Osteocyte (in vitro differentiated cells): ENCODE data around the gene MMD. TPM values are rescaled to one million over a fixed set of nuclear protein-coding genes. Genes with fewer than 3 reads are reported as not detected.
"Not testable (repeated sequence)": the region's sequence is repeated elsewhere in the genome, so short reads cannot be mapped to it uniquely, and the experiment has no call there.

Source experiments
- DNase-seq: peaks from one replicate; pipeline ENCODE4 v3.0.0; 2021; ENCODE audit warnings: mixed read lengths; ENCODE audit not compliant: unreplicated experiment; ENCODE audit errors: extremely low spot score
- H3K27ac Mint-ChIP-seq: one replicate; pipeline ENCODE4 v1.8.0; 2021; ENCODE audit warnings: mild to moderate bottlenecking, mixed read lengths; ENCODE audit not compliant: unreplicated experiment
- H3K27me3 Mint-ChIP-seq: one replicate; pipeline ENCODE4 v1.8.0; 2021; ENCODE audit warnings: mixed read lengths; ENCODE audit not compliant: unreplicated experiment
- H3K36me3 Mint-ChIP-seq: one replicate; pipeline ENCODE4 v1.8.0; 2021; ENCODE audit warnings: mixed read lengths; ENCODE audit not compliant: unreplicated experiment
- H3K4me1 Mint-ChIP-seq: one replicate; pipeline ENCODE4 v1.8.0; 2021; ENCODE audit warnings: mixed read lengths; ENCODE audit not compliant: unreplicated experiment
- H3K4me3 Mint-ChIP-seq: one replicate; pipeline ENCODE4 v1.8.0; 2021; ENCODE audit warnings: mild to moderate bottlenecking, moderate library complexity, mixed read lengths; ENCODE audit not compliant: unreplicated experiment
- H3K9me3 Mint-ChIP-seq: one replicate; pipeline ENCODE4 v1.8.0; 2021; ENCODE audit warnings: mixed read lengths; ENCODE audit not compliant: unreplicated experiment
- total RNA-seq: library from RNA; stranded (reverse); gene quantifications from 2 replicates; pipeline ENCODE4 v1.2.1, GENCODE V29; 2021
- TF ChIP-seq, protein P1 (sequence below): fragments of 200-600 bp; sonication (generic); IDR thresholded peaks from 2 replicates; pipeline ENCODE4 v1.5.0; 2021; ENCODE audit warnings: antibody characterized with exemption, mild to moderate bottlenecking, moderate library complexity

Gene MMD
- total RNA-seq, 1 donor from 2014 or later: 10.3 TPM

DNA sequence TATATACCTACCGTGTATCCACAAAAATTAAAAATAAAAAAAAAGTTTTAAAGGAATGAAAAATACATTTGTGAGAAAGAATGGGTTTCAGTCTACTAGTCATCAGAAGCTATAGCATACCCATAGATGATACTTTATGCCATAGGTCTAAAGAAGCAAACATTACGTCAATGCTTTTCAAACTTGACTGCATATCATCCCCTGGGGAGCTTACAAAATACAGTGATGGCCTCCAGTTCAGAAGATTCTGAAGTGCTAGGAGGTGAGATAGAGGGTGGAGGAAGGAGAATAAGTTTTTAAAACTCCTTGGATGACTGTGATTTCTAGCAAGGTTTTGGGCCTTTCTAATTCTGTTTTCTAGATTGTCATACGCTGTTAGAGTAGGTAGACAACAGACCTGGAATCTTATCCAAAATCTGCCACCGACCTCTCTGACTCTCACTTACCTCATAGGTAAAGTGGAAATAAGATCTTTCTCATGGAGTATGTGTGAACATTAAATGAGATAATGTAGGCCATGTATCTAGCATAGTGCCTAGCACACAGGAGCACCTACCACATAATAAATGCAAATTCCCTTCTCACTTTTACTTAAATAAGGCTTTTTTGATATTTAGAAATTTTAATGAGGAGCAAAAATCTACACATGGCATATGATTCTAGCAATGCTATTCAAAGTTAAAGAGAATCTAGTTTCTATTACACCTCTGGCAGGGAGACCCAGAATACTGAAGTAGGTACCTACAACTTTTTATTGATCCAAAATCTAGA lies 12.4 kb downstream of the MMD start:
- TF ChIP-seq, protein P1, sequence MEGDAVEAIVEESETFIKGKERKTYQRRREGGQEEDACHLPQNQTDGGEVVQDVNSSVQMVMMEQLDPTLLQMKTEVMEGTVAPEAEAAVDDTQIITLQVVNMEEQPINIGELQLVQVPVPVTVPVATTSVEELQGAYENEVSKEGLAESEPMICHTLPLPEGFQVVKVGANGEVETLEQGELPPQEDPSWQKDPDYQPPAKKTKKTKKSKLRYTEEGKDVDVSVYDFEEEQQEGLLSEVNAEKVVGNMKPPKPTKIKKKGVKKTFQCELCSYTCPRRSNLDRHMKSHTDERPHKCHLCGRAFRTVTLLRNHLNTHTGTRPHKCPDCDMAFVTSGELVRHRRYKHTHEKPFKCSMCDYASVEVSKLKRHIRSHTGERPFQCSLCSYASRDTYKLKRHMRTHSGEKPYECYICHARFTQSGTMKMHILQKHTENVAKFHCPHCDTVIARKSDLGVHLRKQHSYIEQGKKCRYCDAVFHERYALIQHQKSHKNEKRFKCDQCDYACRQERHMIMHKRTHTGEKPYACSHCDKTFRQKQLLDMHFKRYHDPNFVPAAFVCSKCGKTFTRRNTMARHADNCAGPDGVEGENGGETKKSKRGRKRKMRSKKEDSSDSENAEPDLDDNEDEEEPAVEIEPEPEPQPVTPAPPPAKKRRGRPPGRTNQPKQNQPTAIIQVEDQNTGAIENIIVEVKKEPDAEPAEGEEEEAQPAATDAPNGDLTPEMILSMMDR: no peak
- peaks cover 8% of the 10 kb centered on the region for H3K36me3 Mint-ChIP-seq
- H3K4me3 Mint-ChIP-seq: no peak overlapping the region
- no peaks in the 10 kb centered on the region for H3K4me1 Mint-ChIP-seq
- H3K27ac Mint-ChIP-seq: no peak overlapping the region
- no peak for DNase-seq
- H3K27me3 Mint-ChIP-seq: no peaks in the 10 kb centered on the region
- H3K9me3 Mint-ChIP-seq: no peaks in the 10 kb centered on the region

DNA sequence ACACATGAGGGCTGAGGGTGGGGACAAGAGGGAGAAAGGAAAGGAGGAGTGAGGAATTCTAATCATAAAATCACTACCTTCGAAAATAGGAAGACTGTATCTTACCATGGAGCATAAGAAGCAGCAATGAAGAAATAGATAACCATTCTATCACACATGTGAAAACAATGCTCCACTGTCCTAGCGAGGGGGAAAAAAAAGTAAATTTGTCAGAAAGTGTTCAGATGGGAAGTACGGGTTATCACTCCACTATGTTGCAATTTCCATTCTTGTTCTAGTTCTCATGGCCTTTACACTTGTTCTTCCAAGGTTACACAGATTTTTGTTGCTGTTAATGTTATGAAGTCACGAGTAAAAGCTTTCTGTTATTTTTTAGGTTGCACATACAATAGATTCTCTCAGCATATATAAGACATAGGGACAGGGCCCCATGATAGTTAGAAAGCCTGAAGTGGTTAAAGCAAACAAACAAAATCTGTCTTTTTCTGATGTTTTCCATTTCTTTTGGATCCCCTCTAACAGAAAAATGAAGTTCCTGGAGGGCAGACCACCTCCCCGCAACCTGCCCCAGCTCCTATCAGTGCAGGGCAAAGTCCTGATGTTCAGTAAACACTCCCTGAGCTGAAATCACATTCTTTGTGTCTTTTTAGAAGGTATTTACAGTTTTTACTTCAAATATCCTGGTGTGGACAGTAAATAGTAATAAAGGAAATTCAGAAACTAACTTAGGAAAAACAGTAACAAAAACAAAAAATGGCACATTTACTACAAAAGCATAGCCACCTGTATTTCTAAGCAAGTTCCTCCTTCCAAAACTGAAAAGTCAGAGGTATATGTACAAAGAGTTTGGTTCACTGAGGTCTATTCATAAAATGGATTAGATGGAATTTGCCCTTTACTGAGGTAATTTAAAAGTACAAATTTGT lies 13.7 kb downstream of the MMD start:
- no peak overlapping the region for H3K4me3 Mint-ChIP-seq
- no peak overlapping the region for H3K27ac Mint-ChIP-seq
- no peak for DNase-seq
- TF ChIP-seq, protein P1: no peak
- no peaks in the 10 kb centered on the region for H3K4me1 Mint-ChIP-seq
- peaks cover 8% of the 10 kb centered on the region for H3K36me3 Mint-ChIP-seq
- H3K9me3 Mint-ChIP-seq: no peaks in the 10 kb centered on the region
- no peaks in the 10 kb centered on the region for H3K27me3 Mint-ChIP-seq

- no peaks in the 10 kb centered on the region for H3K9me3 Mint-ChIP-seq
- no peaks in the 10 kb centered on the region for H3K27me3 Mint-ChIP-seq
- H3K4me3 Mint-ChIP-seq: no peak overlapping the region
- no peak for DNase-seq
- peaks cover 8% of the 10 kb centered on the region for H3K36me3 Mint-ChIP-seq
- H3K27ac Mint-ChIP-seq: no peak overlapping the region
- H3K4me1 Mint-ChIP-seq: no peaks in the 10 kb centered on the region
- TF ChIP-seq, protein P1: no peak
Measured at GRCh38 chr17:55405600-55405999, 16.0 kb downstream of the MMD start.

- H3K4me1 Mint-ChIP-seq, H3K36me3 Mint-ChIP-seq, H3K27me3 Mint-ChIP-seq, H3K27ac Mint-ChIP-seq, H3K4me3 Mint-ChIP-seq, DNase-seq, H3K9me3 Mint-ChIP-seq: not testable (repeated sequence)
Measured at GRCh38 chr17:55404197-55404596, 17.4 kb downstream of the MMD start.

DNA sequence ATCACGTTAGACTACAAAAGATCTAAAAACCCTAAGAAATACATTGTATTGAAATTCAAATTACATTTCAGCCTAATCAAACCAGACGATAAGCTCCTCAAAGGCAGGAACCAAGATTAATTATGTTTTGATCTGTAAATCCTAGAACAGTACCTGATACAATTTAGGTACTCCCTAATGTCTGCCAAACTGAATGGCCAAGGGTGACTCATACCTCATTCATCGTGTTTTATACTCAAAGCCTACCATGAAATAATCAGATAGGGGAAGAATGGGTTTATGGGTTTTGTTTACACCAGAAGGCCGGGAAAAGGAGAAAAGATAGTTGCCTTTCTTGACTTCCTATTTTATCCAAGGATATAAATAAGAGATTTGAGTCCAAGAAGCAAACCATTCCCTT lies 19.3 kb downstream of the MMD start:
- Mint-ChIP-seq H3K9me3 (no peaks in the 10 kb centered on the region), H3K27me3 (no peaks in the 10 kb centered on the region)
- TF ChIP-seq, protein P1: no peak

More for the DNA sequence above, 19.3 kb downstream of the MMD start:
- no peak for DNase-seq
- Mint-ChIP-seq H3K4me3 (no peak overlapping the region), H3K36me3 (peaks cover 2% of the 10 kb centered on the region), H3K27ac (no peak overlapping the region), H3K4me1 (no peaks in the 10 kb centered on the region)
